Dendritic cell treated with granulocyte-macrophage colony-stimulating factor and Interleukin-4, amounts not matched to agents 40 ng/mL and 50 ng/mL, for 4 days (primary cell): Measurements from ENCODE around the gene PRCD.
"Not testable (repeated sequence)": the region's sequence is repeated elsewhere in the genome, so short reads cannot be mapped to it uniquely, and the experiment has no call there.

Source experiments
- H3K27ac Mint-ChIP-seq: one replicate; pipeline ENCODE4 v1.8.0; 2022; ENCODE audit warnings: mild to moderate bottlenecking, mixed read lengths
- H3K27me3 Mint-ChIP-seq: one replicate; pipeline ENCODE4 v1.8.0; 2022; ENCODE audit warnings: mild to moderate bottlenecking, mixed read lengths
- H3K36me3 Mint-ChIP-seq: one replicate; pipeline ENCODE4 v1.8.0; 2022; ENCODE audit warnings: low read depth, mixed read lengths
- H3K4me1 Mint-ChIP-seq: one replicate; pipeline ENCODE4 v1.8.0; 2022; ENCODE audit warnings: low read depth, mixed read lengths
- H3K4me3 Mint-ChIP-seq: one replicate; pipeline ENCODE4 v1.8.0; 2022; ENCODE audit warnings: mild to moderate bottlenecking, moderate library complexity, mixed read lengths
- H3K9me3 Mint-ChIP-seq: one replicate; pipeline ENCODE4 v1.8.0; 2022; ENCODE audit warnings: mixed read lengths
- intact Hi-C: fragments of 100-400 bp; cut with micrococcal nuclease; formaldehyde crosslinking; loops from one replicate; pipeline ENCODE4 v1.15.0; 2022

Gene PRCD

DNA sequence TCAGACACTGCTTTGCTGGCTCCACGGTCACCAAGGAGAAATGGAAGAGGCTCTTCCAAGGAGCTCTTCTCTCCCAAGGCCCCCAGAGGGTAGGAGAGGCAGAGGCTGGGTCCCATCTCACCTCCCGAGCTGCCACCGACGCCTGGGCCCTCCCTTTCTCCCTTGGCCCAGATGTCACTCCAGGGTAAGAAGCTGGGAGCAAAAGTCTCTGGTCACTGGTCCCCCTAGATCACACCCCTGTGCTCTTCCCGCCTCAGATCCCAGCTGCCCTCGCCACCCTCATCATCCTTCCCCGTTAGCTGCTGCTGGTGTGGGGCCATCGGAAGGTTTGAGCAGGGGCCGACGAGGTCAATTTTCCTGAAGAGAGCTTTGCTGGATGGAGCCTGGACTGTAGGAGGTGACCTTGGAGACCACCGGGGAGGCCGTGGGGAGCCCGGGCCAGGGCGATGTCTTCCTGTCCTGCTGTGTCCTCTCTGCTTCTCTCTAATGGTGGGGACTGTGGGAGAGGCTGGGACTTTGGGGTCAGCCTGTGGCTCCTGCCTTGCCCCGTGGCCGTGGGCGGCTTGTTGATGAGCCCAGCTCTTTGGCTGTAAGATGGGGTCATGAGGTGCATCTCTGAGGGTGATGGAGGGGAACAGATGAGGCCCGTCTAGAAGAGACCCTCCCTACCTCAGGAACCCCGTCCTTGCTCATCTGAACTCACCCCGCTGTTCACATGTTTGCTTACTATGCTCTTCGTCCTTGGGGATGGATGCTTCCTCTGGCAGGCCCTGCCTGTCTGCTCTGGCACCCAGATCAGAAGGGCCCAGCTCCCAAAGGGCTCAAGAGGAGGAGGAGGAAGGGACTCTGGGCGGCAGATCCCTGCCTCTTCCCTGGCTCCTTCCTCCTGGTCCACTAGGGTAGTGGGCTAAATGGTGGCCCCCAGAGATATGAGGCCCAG lies 27.2 kb upstream of the PRCD start:
- Mint-ChIP-seq H3K27ac (no peak overlapping the region), H3K4me1 (peaks cover 53% of the 10 kb centered on the region), H3K4me3 (no peak overlapping the region), H3K36me3 (no peaks in the 10 kb centered on the region), H3K27me3 (peaks cover 11% of the 10 kb centered on the region), H3K9me3 (no peaks in the 10 kb centered on the region)
- intact Hi-C loops, result no loop called here

DNA sequence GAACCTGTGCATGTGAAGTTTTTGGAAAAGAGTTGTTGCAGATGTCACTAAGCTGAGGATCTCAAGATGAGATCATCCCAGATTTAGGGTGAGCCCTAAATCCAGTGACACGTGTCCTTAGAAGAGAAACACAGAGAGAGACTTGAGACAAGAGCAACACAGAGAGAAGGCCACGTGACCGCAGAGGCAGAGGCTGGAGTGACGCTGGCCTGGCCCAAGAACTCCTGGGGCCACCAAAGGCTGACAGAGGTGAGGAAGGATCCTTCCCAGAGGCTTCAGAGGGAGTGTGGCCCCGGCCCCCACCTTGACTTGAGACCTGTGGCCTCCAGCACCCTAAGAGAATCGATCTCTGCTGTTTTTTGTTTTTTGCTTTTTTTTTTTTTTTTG lies 26.5 kb upstream of the PRCD start:
- Mint-ChIP-seq H3K4me1 (peaks cover 57% of the 10 kb centered on the region), H3K36me3 (no peaks in the 10 kb centered on the region), H3K4me3 (no peak overlapping the region), H3K9me3 (no peaks in the 10 kb centered on the region), H3K27me3 (peaks cover 4% of the 10 kb centered on the region), H3K27ac (no peak overlapping the region)
- intact Hi-C loops, result no loop called here

DNA sequence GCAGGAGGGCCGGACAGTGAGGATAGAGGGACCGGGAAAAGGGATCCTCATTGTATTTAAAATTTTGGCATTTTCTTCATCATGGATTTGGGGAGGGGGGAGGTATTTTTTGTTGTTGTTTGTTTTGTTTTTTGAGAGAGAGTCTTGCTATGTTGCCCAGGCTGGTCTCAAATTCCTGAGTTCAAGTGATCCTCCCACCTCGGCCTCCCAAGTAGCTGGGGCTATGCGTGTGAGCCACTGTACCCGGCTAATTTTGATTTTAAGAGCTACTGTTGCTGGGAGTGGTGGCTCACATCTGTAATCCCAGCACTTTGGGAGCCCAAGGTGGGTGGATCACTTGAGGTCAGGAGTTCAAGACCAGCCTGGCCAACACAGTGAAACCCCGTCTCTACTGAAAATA lies 25.5 kb upstream of the PRCD start:
- H3K4me3 Mint-ChIP-seq, H3K9me3 Mint-ChIP-seq, H3K36me3 Mint-ChIP-seq, intact Hi-C loops, H3K27me3 Mint-ChIP-seq: not testable (repeated sequence)
- Mint-ChIP-seq H3K27ac (peak overlapping the region; percentile 87), H3K4me1 (peaks cover 56% of the 10 kb centered on the region)

DNA sequence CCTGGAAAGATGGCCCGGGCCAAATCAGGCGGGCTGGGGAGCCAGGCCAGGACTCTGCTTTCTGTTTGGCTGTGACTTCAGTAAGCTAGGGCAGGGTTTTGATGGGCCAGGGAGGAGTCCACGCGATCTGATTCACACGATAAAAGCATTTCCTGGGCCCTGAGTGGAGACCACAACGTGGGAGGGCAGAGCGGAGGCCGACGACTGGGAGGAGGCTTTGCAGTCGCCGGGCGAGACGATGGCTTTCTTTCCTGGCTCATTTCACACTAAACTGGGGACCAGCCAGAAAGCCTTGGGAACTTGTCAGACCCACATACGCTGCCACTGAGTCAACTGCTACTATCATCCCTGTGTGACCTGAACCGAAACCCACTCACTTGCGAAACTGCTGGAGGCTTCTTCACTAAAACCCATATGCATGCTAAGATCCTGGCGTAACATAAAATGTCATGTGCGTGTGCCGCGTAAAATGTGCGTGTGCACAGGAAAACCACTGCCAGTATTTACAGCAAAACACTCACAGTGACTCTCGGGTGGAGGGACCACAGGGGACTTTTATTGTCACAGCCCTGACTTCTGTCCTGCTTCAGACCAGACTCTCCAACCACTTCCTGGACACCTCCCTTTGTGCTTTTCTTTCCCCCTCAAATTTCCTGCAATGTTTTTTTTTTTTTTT lies 24.4 kb upstream of the PRCD start:
- peak overlapping the region; percentile 53 for H3K4me3 Mint-ChIP-seq

DNA sequence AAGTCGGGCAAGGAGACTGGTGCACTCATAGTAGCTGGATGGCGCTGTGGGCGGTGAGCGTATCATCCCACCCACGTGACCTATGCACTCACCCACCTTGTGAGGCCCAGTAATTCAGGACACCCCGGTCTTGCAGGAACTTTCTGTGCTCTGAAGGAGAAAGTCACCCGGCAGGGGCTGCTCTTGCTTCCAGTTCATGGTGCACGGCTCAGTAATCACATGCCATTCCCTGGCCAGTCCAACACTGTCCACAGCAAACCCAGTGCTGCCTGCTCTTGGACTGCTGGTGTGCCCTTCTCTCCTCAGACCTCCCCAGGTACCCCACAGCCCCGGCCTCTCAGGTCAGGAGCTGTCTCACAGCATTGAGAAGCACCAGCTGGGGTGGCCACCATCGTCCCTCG lies 22.2 kb upstream of the PRCD start:
- Mint-ChIP-seq H3K27ac (peak overlapping the region; percentile 30), H3K27me3 (peaks cover 18% of the 10 kb centered on the region), H3K9me3 (no peaks in the 10 kb centered on the region), H3K4me1 (peaks cover 27% of the 10 kb centered on the region), H3K4me3 (no peak overlapping the region), H3K36me3 (no peaks in the 10 kb centered on the region)
- intact Hi-C loops, result no loop called here

More for the DNA sequence above, 24.4 kb upstream of the PRCD start:
- Mint-ChIP-seq H3K36me3 (no peaks in the 10 kb centered on the region), H3K27ac (peak overlapping the region; percentile 87), H3K27me3 (peaks cover 13% of the 10 kb centered on the region), H3K9me3 (no peaks in the 10 kb centered on the region), H3K4me1 (peaks cover 46% of the 10 kb centered on the region)
- intact Hi-C loops, result no loop called here

DNA sequence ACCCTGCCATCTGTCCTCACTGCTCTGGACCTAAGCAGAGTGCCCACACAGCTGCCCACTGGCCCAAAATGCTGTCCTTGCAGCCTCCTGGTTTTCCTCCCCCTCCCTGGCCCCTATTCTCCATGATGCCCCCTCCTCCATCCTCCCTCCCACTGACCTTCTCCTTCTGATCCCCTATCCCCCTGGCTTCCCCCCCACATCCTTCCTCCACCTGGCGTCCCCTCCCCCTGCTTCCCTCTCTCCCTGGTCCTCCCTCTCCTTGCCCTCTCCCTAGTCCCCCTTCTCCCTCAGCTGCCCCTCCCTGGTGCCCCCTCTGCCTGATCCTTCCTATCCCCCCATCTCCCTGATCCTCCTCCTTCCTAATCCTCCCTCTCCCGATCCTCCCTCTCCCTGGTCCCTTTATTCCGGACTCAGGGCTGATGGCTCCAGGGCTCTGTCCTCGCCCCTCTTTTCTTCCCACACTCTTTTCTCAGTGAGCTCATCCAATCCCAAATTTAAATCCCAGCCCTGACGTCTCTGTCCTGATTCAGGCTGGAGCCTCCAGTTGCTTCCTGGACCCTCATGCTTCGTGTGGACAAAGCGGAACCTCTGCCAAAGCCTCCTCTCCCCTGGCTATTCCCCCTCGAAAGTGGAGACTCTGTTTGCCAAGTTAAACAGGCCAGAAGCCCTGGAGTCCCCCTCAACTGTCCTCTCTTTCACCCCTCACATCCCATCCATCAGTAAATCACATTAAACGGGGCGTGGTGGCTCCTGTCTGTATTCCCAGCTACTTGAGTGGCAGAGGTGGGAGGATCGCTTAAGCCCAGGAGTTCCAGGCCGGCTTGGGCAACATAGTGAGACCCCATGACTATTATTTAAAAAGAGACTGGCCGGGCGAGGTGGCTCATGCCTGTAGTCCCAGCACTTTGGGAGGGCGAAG lies 20.5 kb upstream of the PRCD start:
- H3K4me1 Mint-ChIP-seq, result peaks cover 27% of the 10 kb centered on the region
- intact Hi-C loops, result no loop called here
- no peak overlapping the region for H3K4me3 Mint-ChIP-seq
- H3K27ac Mint-ChIP-seq, result no peak overlapping the region
- peaks cover 33% of the 10 kb centered on the region for H3K27me3 Mint-ChIP-seq
- H3K9me3 Mint-ChIP-seq, result no peaks in the 10 kb centered on the region
- no peaks in the 10 kb centered on the region for H3K36me3 Mint-ChIP-seq

DNA sequence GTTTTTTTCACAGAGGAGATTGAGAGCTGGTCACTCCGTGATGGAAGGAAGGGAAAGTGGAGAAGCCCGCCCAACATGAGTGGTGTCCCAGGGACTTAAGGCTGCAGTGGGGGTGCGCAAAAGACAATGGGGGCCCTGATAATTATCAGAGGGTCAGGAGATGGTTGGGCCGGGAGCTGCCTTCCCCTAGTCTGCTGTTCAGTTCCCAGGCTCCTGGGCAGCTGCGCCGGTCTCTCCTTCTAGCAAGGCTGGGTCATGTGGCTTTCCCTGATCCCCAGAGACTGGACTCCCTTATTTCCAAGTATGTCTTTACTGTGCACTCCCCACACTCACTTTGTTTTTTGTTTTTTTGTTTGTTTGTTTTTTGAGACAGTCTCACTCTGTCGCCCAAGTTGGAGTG lies 18.6 kb upstream of the PRCD start:
- peaks cover 43% of the 10 kb centered on the region for H3K27me3 Mint-ChIP-seq
- H3K9me3 Mint-ChIP-seq, result no peaks in the 10 kb centered on the region
- intact Hi-C loops, result loop anchor here (10.0 kb wide), 1 partner anchor 194 kb away; the partner anchor contains the start of gene MXRA7
- no peak overlapping the region for H3K4me3 Mint-ChIP-seq
- no peak overlapping the region for H3K27ac Mint-ChIP-seq
- H3K4me1 Mint-ChIP-seq, result peaks cover 12% of the 10 kb centered on the region
- no peaks in the 10 kb centered on the region for H3K36me3 Mint-ChIP-seq

DNA sequence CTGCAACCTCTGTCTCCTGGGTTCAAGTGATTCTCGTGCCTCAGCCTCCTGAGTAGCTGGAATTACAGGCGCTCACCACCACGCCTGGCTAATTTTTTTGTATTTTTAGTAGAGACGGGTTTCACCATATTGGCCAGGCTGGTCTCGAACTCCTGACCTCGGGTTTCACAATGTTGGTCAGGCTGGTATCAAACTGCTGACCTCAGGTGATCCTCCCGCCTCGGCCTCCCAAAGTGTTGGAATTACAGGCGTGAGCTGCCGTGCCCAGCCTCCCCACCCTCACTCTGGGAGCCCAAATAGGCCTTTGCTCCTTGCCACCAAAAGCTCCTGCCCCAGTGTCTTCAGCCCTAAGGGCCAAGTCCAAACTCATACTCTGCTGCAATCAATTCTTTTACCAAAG lies 18.2 kb upstream of the PRCD start:
- H3K9me3 Mint-ChIP-seq, H3K27ac Mint-ChIP-seq, H3K4me3 Mint-ChIP-seq, H3K36me3 Mint-ChIP-seq: not testable (repeated sequence)
- Mint-ChIP-seq H3K27me3 (peaks cover 45% of the 10 kb centered on the region), H3K4me1 (peaks cover 12% of the 10 kb centered on the region)
- intact Hi-C loops, result loop anchor here (10.0 kb wide), 1 partner anchor 193 kb away; the partner anchor contains the start of gene MXRA7

DNA sequence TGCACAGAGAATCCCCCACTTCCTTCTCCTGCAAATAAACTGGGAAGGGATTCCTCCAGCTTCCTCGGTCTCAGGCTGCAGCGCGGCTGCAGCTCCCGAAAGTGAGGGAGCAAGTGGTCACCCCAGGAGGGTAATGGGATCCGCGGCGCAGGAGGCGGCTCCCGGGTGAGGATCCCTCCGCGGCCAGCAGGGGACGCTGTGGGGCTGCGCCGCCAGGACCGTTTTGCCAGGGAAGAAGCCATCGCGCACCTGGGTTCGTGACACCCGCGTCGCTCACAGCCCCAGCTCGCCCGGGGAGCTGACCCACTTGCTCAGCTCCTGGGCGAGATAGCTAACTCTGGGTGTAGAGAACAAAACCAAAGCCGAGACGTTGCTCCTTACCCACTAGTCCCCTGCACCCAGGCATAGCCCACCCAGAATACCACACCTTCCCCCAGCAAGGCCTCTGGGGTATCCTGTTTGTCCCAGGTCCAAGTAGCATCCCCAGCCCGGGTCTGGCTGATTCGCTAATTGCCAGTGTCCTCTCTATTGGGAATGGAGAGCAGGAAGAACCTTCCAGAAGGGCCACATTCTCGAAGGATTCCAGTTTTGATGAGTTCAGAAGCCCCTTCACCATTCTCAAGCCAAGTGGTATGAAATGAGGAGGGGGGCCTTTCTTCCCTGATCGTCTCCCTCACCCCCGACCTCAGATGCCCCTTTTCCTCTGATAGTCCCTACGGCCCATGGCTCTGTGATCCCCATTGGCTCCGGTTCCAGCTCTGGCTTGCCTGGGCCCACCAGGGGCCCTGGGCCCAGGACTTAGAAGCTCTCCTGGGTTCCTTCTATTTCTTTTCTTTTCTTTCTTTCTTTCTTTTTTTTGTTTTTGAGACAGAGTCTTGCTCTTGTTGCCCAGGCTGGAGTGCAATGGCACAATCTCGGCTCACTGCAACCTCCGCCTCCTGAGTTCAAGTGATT lies 16.5 kb upstream of the PRCD start:
- Mint-ChIP-seq H3K27me3 (peaks cover 58% of the 10 kb centered on the region), H3K4me3 (no peak overlapping the region), H3K36me3 (no peaks in the 10 kb centered on the region), H3K27ac (no peak overlapping the region), H3K4me1 (peaks cover 14% of the 10 kb centered on the region), H3K9me3 (no peaks in the 10 kb centered on the region)
- intact Hi-C loops, result loop anchor here (1.0 to 10.0 kb wide), 4 partner anchors 24 to 191 kb away; partner anchors contain the start of gene MXRA7

DNA sequence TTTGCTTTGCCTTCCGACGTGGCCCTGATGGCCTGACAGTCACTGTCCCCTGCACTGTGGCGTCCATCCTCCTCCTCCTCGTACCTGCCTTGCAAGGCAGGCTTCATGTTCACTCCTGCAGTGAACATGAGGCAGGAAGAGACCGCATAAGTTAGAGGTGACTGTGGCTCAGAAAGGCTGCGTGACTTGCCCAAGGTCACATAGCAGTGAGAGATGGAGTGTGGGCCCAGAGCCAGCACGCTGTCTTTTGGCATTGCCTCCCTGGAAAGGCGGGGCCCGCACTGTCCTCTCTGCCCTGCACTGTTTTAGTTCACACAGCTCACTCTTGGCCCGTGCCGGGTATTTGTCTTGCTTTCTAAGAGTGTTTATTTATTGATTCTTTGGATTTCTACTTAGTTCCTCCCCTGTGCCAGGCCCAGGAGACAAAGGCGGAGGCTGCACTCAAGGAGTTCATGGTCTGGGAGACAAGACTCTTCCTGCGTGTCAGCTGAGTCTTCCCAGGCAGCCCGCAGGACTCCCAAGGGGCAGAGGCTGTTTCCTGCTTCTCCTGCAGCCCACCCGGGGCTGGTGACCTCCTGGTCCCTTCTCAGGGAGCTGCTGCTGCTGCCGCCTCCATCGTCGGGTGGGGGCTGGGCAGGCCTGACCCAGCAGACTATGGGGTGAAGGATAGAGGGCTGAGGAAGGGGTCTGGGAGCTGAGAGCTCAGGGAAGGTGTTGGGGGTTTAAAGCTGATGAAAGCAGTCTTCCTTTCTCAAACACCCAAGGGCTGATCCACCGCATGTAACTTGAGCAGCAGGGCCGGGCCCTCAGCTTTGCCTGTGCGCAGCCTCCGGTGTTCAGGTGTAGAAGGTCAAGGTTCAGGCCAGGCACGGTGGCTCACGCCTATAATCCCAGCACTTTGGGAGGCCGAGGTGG lies 15.0 kb upstream of the PRCD start:
- peaks cover 56% of the 10 kb centered on the region for H3K27me3 Mint-ChIP-seq
- no peak overlapping the region for H3K4me3 Mint-ChIP-seq
- H3K36me3 Mint-ChIP-seq, result no peaks in the 10 kb centered on the region
- peaks cover 20% of the 10 kb centered on the region for H3K4me1 Mint-ChIP-seq
- intact Hi-C loops, result loop anchor here (10.0 kb wide), 1 partner anchor 190 kb away; the partner anchor contains the start of gene MXRA7
- no peak overlapping the region for H3K27ac Mint-ChIP-seq
- no peaks in the 10 kb centered on the region for H3K9me3 Mint-ChIP-seq

DNA sequence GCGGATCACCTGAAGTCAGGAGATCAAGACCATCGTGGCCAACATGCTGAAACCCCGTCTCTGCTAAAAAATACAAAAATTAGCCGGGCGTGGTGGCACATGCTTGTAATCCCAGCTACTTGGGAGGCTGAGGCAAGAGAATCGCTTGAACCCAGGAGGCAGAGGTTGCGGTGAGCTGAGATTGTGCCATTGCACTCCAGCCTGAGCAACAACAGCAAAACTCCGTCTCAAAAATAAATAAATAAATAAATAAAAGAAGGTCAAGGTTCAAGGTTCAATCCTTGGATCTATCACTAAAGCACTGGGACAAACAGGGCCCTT lies 14.4 kb upstream of the PRCD start:
- not testable (repeated sequence) for H3K4me3 Mint-ChIP-seq, H3K9me3 Mint-ChIP-seq, H3K27ac Mint-ChIP-seq, H3K36me3 Mint-ChIP-seq
- intact Hi-C loops, result loop anchor here (10.0 kb wide), 1 partner anchor 189 kb away; the partner anchor contains the start of gene MXRA7
- peaks cover 26% of the 10 kb centered on the region for H3K4me1 Mint-ChIP-seq
- peaks cover 57% of the 10 kb centered on the region for H3K27me3 Mint-ChIP-seq

DNA sequence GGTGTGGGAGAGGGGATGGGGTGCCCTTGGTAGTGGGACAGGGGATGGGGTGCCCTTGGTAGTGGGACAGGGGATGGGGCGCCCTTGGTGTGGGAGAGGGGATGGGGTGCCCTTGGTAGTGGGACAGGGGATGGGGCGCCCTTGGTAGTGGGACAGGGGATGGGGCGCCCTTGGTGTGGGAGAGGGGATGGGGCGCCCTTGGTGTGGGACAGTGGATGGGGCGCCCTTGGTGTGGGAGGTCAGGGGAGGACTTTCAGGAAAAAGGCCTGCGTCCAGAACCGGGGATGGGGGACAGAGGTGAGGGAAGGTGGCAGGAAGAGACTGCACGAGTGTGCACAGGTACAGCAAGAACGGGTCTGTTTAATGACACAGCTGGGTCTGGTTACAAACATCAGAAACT lies 12.8 kb upstream of the PRCD start:
- not testable (repeated sequence) for H3K4me3 Mint-ChIP-seq, H3K9me3 Mint-ChIP-seq, H3K36me3 Mint-ChIP-seq, H3K27ac Mint-ChIP-seq
- H3K27me3 Mint-ChIP-seq, result peaks cover 55% of the 10 kb centered on the region
- H3K4me1 Mint-ChIP-seq, result peaks cover 27% of the 10 kb centered on the region
- intact Hi-C loops, result loop anchor here (10.0 kb wide), 1 partner anchor 188 kb away; the partner anchor contains the start of gene MXRA7
